Loucy (cell line): ENCODE measurements around the gene MTA1.

Source experiments
- CTCF ChIP-seq: fragments of 200-600 bp; sonication (generic); conservative IDR thresholded peaks from 2 replicates; pipeline ENCODE4 v1.5.1; 2014; ENCODE audit warnings: mild to moderate bottlenecking, antibody characterized with exemption, low read length
- EZH2phosphoT487 ChIP-seq: fragments of 200-600 bp; IDR thresholded peaks from 2 replicates; pipeline ENCODE4 v1.6.1; 2018; ENCODE audit warnings: antibody characterized with exemption, mild to moderate bottlenecking, moderate library complexity, borderline replicate concordance

- TF ChIP-seq CTCF (no peak), EZH2phosphoT487 (no peak)
Measured at GRCh38 chr14:105377555-105378182, 42.0 kb upstream of the MTA1 start.
